Fibroblast of peridontal ligament (primary cell): ENCODE data around the gene INPP5K.
A peak's percentile ranks its signal among the peaks of the same experiment; 100 is the strongest.

Experiments
- DNase-seq: peaks from one replicate; pipeline ENCODE4 v3.0.0-alpha.2; 2010; ENCODE audit errors: extremely low read depth

INPP5K gene

DNA sequence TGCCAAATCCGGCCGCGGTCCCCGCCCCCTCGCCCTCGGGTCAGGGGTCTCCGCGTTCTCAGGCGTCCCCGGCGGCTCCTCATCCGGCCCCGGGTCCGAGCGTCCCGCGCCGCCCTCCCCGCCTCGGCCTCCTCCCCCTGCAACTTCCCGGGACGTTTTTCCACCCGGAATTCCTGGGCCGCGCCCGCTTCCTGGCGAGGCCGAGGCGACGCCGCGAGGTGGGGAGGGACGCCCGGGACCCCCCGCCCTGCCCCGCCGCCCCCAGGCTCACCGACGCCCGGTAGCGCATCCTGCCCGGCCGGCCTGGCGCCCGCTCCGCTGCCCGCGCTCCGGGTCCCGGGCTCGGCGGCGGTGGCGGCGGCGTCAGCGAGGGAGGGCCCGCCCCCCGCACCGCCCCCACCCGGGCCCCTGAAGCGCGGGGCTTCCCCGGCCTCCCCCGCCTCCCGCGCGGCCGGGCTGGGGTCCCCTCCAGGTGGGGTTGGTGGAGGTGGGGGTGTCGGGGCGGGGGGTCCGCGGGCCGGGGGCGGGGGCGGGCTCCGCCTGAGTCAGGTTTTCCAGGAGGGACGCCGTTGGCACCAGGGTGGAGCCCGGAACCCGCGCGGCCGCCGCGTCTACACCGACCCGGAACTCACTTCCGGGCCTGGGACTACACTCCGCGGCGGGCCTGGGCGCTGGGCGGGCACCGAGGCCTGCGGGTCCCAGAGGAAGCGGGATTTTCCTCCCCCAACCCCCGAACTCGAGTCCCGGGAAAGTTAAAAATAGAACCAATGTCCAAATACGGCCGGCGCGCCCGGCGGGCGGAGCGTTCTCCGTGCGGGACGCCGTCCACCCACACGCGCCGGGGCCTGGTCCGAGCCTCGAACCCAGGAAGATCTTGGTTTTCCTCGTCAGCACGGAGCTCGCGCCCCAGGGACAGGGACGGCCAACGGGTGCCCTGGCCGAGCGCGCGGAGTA, 30.7 kb downstream of the INPP5K start:
- DNase-seq = peak; percentile 60

DNA sequence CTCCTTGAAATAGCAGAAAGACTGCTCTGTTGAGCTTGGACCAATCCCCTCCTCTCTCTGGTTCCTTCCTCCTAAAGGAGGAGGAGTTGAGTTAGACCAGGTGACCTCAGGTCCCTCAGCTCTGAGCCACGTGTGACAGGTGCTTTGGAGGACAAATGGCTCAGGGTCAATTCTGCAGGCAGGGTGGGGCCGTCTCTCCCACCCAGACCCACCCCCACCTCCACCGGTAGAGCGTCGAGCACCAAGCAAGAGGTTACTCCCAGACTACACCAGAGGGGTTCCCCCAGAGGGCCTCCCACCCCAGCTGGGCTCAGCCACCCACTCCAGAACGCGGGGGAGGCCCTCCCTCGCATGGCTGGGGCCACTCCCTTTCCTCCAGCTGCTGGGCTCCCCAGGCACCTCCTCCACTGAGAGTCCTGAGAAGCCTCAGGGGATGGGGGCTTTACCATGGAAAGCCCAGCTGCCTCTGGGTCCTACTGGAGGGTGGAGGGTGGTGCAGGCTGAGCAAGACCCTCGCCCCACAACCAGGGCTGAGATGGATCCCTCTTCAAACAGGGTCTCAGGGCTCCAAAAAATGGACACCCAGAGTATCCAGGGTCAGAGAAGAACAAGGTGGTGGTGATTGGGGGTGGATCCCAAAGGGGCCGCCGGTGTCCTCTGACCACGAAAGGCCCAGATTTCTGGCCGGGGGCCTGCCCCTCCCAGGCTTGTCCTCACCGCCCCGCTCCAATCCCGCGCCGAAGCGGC, 31.6 kb downstream of the INPP5K start:
- DNase-seq = no peak

DNA sequence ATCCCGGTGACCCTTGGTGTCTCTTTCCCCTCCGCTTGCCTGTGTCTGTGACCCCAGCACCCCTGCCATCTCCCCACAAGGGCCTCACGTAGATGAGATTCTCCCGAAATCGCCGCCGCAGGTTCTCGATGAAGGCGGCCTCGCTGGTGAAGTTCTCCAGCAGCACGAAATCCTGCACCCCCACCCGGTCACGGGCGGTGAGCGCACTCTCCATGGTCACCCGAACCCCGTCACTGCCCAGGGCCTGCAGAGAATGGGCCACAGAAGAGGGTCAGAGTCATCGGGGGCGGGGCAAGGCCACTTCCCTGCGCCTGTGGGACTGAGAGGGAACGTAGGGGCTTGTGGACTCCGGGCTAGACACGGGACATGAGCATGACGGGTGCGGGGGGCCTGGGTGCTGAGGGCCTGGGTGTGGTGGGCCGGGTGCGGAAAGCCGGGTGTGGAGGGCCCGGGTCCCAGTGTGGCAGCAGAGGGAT, 32.3 kb downstream of the INPP5K start:
- no peak for DNase-seq

DNA sequence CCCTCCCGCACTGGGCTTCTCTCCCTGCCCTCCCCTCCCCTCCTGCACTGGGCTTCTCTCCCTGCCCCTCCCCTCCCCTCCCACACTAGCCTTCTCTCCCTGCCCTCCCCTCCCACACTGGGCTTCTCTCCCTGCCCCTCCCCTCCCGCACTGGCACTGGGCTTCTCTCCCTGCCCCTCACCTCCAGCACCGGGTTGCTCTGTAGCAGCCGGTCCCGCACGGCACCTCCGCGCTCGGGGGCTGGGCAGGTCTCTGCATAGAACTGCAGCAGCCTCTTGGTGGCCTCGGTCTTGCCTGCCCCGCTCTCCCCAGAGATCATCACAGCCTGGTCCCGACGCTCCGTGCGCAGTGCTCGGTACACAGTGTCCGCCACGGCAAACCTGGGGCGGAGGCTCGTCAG, 33.7 kb downstream of the INPP5K start:
- DNase-seq = no peak

DNA sequence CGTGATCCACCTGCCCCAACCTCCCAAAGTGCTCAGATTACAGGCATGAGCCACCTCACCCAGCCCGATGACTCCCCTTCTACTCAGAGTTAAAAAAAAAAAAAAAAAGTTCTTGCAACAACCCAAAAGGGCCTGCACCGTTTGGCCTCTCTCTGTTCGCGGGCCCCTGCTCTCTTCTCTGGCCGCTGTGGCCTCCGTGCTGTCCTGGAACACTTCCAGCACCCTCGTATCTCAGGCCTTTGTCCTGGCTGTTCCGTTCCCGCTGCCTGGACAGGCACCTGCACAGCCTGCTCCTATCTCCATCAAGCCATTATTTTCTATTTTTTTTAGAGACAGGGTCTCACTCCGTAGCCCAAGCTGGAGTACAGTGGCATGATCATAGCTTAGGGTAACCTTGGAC, 34.7 kb downstream of the INPP5K start:
- DNase-seq = no peak

DNA sequence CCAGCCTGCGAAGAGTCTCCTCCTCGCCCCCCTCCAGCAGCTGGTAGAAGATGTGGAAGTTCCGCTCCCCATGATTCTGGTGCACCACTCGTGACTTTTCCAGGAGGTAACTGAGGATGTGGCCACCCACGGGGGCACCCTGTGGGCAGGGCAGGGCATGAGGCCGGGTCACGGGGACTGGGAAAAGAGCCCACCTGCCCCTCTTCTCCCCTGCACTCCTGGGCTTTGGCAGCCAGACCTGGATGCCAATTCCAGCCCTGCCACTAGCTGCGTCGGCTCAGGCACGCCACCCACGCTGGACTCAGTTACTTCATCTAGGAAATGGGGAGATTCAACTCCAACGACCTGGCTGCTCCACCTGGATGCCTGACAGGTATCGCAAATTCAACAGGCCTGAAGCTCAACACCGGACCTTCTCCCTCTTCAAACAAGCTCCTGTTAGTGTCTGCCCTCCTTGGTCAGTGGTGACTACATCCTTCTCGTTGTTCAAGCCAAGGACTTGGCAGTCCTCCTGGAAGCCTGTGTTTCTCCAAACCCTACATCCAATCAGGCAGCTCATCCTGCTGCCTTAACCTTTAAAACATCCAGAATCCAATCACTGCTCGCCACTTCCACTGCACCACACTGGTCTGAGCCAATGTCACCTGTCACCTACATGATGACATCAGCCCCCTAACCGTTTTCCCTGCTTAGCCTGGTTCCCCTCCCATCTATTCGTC, 35.5 kb downstream of the INPP5K start:
- DNase-seq = peak; percentile 79

DNA sequence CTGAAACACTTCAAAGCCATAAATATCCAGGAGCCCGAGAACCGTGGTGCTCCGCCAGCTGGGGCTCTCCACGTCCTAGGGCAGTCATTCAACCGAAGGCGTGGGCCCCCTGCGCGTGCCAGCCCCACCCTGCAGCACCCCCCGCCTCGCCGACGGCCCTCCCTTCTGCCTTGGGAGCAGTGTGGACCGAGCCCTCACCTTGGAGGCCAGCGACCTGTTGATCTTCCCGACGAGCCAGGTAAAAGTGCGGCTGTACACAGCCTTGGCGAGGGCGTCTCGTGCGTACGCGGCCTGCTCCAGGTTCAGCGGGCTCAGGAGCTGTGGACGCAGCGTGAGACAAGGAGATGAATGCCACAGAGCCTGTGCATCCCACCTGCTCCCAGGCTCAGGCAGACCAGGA, 38.0 kb downstream of the INPP5K start:
- no peak for DNase-seq

DNA sequence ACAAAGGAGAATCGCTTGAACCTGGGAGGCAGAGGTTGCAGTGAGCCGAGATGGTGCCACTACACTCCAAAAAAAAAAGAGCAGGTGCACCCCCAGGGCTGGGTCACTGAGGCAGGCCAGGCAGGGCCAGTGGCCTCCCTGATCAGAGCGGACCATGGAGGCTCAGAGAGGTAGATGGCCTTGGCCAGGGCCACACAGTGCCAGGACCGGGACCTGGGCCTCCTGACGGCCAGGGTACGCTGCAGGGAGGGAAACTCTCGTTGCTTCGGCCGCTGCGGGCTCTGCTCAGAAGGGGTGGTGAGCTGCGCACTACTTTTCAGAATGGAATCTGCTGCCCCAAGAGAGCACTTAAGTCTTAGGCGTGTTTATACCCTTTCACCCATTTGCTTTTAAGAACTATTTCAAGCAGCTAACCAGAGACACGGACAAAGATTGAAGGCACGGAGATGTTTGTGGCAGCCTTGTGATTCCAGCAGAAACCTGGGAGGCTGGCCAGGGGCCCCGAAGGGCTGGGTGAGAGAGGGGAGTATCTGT, 41.0 kb downstream of the INPP5K start:
- no peak for DNase-seq

DNA sequence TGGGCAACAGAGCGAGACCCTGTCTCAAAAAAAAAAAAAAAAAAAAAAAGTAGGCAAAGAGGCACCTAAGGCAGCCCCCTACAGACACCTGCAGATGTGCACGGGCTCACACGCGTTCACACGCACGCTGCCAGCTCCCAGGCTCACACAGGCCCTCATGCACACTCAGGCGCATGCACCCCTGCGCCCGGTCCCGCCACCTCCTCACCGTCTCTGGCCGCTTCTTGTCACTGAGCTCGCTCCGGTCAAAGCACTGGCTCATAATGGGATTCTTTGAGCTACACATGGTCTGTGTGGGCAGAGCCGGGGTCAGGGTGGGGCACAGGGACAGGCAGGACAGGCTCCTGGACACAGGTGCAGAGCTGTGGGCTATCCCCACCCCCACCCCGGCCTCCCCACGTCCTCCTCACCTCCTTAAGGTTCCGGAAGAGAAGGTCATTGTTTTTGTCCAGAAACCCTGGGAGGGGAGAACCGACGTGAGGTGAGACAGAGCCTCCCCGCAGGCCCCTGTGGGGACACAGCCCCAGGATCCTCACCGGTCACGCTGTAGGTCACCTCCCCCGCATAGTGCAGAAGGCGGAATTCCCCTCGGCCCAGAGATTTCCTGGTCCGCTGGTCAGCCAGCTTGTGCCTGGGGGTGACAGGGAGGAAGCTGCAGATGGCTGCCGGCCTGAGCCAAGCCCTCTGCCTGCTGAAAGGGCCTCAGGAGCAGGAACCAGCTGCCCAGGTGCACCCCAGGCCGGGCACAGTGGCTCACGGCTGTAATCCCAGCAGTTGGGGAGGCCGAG, 41.8 kb downstream of the INPP5K start:
- DNase-seq = no peak

DNA sequence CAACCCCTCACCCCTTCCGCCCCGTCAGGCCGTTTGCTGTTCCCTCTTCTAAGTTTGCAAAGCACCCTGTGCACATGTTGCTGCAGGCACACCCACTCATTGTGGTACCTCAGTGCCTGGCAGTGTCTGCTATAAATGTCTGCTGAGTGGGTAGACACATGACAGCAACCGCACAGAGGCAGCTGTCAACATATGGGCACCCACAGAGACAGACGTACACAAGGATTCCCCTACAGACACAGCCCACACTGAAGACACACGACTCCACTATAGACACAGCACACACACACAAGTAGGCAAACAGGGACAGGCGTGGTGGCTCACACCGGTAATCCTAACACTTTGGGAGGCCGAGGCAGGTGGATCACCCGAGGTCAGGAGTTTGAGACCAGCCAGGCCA, 42.6 kb downstream of the INPP5K start:
- DNase-seq = no peak

DNA sequence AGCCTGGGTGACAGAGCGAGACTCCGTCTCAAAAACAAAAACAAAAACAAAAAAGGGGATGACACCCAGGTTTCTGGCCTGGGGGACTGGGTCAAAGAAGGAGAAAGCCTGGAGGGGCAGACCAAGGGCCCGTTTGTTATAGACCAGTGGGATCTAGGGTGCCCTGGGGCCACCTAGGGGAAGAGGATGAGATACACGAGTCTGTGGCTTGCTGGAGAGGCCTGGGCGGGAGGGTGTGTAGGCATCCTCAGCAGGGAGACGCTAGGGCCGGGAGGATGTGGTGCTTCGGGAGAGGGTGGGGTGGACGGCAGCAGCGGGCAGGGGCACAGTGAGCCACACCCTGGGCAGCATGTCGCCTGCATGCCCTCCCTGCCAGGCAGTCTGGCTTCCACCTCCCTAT, 43.2 kb downstream of the INPP5K start:
- no peak for DNase-seq

DNA sequence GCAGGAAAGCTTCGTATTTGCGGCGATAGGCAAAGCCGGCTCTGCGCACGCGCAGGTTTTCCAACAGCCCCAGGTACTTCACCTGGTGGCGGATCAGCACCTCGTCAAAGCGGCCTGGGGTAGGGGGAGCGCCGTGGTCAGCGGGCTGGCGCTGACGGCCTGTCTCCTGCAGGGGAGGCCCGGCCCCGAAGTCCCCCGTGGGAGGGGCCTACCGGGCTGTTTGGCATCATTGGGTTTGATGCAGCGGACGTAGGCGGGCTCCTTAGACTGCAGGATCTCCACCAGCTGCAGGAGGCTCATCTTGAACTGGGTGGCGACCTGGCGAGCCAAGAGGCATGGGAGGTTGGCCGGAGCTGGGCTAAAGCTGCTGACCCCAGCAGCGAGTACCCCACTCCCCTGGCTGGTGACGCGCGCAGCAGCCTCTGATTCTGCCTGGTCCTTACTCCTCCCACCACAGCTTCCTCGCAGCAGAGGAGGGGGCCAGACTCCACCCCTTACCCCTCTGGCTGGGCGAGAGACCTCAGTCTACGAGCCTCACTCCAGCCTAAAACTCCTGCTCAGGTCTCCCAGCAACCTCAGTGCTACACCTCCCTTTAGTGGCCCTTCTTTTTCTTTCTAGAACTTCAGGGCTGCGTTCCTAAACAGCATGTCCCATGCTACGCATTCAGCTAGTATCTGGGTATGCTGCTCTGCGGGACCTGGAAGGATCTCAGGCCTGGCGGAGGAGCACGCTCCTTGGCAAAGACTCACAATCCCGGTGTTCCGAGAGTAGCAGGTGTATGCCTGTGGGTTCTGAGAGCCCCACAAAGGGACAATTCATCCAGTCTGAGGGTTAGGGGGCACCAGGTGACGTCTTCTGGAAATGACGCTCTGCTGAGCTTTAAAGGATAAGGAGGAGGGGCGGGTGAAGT, 44.2 kb downstream of the INPP5K start:
- no peak for DNase-seq

DNA sequence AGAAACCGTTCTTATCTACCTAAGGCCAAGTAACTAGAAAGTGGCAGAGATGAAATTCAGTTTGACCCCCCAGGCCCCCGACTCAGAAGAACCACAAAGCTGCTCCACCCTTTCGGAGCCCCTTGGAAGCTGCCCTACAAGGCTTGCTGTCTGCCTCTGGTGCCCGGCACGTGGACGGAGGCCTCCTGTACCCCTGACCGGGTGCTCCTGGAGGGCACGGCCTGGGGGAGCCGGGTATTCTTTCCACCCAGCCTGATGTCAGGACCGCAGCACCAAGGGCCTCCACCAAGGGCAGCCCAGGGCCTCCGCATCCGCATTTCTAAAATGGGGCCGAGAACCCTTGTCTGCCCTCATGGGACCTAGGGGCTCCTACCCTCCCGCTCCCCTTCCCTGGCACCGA, 44.9 kb downstream of the INPP5K start:
- no peak for DNase-seq

DNA sequence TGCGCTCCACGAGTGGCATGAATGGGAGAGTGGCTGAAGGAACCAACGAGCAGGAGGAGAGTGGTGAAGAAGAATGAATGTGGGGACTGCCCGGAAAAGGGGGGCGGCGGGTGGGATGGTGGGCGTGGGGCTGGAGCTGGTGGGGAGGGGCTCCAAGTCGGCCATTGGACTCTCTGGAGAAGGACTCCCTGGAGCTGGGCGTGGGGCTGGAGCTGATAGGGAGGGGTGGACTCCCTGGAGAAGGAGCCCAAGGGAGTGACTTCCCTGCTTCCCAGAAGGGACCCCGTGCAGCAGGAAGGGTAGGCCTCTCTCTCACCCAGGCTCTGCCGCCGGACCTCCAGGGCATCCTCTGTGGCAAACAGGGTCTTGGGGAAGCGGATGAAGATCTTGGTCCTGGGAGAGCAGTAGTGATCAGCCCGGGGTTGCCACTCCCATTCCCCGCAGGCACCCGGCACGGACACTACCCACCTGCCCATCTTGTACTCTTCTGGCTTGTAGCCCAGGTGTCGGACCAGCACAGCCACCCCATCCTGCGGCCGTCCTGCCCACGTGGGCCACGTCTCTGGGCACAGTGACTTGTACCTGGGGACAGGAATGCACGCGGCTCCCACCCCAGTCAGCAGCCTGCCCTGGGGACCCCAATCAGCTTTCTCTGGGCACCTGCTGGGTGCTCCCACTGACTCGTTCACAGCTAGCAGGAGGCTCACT, 45.5 kb downstream of the INPP5K start:
- no peak for DNase-seq

DNA sequence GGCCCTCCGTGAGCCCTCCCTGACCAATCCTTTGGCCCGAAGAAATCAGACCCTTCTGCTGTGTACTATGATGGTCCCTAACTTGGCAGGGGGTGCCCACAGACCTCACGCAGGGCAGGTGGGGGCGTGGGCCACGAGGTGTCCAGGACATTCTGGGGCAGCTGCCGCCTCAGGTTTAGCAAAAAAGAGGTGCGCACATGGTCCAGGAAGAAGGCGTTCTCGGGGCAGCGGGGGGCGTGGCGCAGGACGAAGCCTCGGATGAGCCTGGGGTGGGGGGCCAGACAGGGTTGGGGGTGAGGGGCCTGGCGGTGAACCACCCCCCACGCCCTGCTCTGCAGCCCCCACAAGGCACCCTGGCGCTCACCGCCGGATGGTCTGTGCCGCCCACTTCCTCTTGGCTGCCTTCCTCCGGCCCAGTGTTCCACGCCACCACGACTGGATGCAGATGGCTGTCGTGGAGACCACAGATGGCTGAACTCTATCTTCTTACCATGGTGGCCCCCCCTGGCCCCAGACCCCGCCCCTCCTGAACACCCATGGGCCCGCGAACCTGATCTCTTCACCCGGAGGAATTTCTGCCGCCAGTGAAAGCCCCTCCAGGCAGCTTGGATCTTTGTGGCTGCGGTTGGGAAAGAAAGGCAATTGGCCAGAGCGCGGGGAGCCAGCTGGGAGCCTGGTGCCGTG, 46.2 kb downstream of the INPP5K start:
- no peak for DNase-seq

DNA sequence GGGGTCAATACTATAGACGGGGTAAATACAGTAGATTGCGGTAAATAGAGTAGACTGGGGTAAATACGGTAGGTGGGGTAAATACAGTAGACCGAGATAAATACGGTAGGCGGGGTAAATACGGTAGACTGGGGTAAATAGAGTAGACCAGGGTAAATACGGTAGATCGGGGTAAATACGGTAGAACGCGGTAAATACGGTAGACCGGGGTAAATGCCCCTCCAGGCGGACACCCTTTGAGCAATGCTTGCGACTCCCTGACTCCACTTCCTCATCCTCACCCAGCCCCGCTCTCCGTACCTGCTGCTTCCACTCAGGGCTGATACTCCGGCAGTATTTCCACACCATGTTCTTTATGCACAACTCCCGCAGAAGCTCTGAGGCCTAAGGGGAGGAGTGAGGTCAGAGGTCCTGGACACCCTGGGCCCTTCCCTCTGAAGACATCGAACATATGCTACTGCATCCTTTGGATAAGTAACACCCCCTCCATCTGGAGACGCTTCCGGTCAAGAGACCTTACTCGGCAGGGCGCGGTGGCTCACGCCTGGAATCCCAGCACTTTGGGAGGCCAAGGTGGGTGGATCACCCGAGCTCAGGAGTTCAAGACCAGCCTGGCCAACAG, 47.1 kb downstream of the INPP5K start:
- DNase-seq = no peak

DNA sequence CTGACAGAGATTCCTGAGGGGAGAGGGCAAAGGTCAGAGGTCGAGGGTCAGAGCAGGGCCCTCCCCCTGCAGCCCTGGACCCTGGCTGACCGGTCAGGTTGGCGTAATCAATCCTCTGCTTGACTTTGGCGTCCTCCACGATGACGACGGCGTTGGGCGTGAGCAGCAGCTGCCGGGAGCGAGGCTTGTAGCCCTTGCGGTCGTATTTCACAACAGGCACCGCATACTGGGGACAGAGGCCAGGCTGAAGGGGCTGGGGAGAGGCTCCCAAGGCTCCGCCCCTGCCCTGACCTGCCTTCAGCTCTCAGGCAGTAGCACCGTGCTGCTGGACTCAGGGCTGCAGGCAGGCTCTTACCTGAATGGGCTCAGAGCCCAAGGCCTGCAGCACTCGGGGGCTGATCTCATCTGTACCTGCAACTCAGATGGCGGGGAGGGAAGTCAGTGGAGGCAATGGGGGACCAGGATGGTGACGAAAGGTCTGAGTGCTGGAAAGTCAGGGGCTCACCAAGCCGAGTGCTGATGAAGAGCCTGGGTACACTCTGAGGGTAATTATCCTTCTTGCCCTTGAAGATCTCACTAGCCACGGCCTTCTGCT, 48.4 kb downstream of the INPP5K start:
- no peak for DNase-seq

DNA sequence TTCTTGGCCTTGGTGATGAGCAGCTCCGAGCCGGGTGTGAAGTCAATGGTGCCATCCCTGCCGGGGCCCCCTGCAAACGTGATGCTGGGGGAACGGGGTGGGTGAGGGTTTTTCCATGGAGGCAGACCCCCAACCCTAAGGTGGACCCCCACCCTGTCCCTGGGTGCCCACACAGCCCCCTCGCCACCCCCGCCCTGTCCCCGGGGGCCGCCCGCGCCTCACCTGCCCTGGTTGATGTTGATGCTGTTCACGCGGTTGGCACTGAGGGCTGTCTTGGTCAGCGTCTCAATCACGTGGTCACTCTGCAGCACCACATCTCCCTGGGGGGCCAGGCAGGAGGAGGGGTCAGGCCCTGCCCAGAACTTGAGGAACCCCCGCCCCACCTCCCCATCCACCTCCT, 49.2 kb downstream of the INPP5K start:
- no peak for DNase-seq
